Measurements from ENCODE around the gene IL19.

The IL19 gene

GRCh38 chr1:206867716-206868115 is 97.1 kb downstream of the IL19 start:
- no peak overlapping the region for H3K27ac ChIP-seq
- ChIA-PET CTCF (interaction anchor here (0.8 kb wide), 1 partner anchor 41 kb away, joined by 3 read pairs; no protein-coding TSS in a partner anchor), POLR2A (ENCODE audit: low non-redundant PET) (no interaction called here)
- no peak for DNase-seq (ENCODE audit: low spot score)
- TF ChIP-seq CTCF (conservative IDR thresholded peaks at IDR 0.05; ENCODE audit: low read depth) = no peak

- no peak for TF ChIP-seq CTCF (conservative IDR thresholded peaks at IDR 0.05; ENCODE audit: low read depth)
- ChIA-PET POLR2A (ENCODE audit: low non-redundant PET) (no interaction called here), CTCF (interaction anchor here (0.8 kb wide), 1 partner anchor 40 kb away, joined by 3 read pairs; no protein-coding TSS in a partner anchor)
- no peak for DNase-seq (ENCODE audit: low spot score)
- no peak overlapping the region for H3K27ac ChIP-seq
Measured at GRCh38 chr1:206868264-206868663, 97.7 kb downstream of the IL19 start.

GRCh38 chr1:206872139-206872538 is 101.6 kb downstream of the IL19 start:
- CTCF ChIA-PET = interaction anchor here (0.6 to 1.4 kb wide), 2 partner anchors 37 to 101 kb away, joined by 3 to 6 read pairs; no protein-coding TSS in a partner anchor
- TF ChIP-seq CTCF (conservative IDR thresholded peaks at IDR 0.05; ENCODE audit: low read depth) = no peak
- H3K27ac ChIP-seq = no peak overlapping the region
- POLR2A ChIA-PET (ENCODE audit: low non-redundant PET) = no interaction called here
- no peak for DNase-seq (ENCODE audit: low spot score)

- TF ChIP-seq CTCF (conservative IDR thresholded peaks at IDR 0.05; ENCODE audit: low read depth) = no peak
- peak; percentile 50 for DNase-seq (ENCODE audit: low spot score)
- H3K27ac ChIP-seq = no peak overlapping the region
- CTCF ChIA-PET = interaction anchor here (1.1 to 1.2 kb wide), 2 partner anchors 8 to 239 kb away, joined by 3 read pairs; partner anchors contain the start of gene IL20
- POLR2A ChIA-PET (ENCODE audit: low non-redundant PET) = no interaction called here
Measured at GRCh38 chr1:206873603-206874188, 103.1 kb downstream of the IL19 start.

GRCh38 chr1:206875752-206876377 is 105.3 kb downstream of the IL19 start:
- H3K27ac ChIP-seq = no peak overlapping the region
- ChIA-PET POLR2A (ENCODE audit: low non-redundant PET) (no interaction called here), CTCF (interaction anchor here (1.6 kb wide), 1 partner anchor 150 kb away, joined by 3 read pairs; no protein-coding TSS in a partner anchor)
- no peak for TF ChIP-seq CTCF (conservative IDR thresholded peaks at IDR 0.05; ENCODE audit: low read depth)
- no peak for DNase-seq (ENCODE audit: low spot score)

- DNase-seq (ENCODE audit: low spot score) = no peak
- ChIA-PET POLR2A (ENCODE audit: low non-redundant PET) (no interaction called here), CTCF (interaction anchor here (0.5 to 1.4 kb wide), 4 partner anchors 13 to 215 kb away, joined by 3 to 7 read pairs (median 6); partner anchors contain the start of gene IL20)
- H3K27ac ChIP-seq = no peak overlapping the region
- TF ChIP-seq CTCF (conservative IDR thresholded peaks at IDR 0.05; ENCODE audit: low read depth) = no peak
Measured at GRCh38 chr1:206878456-206878855, 107.9 kb downstream of the IL19 start.

Measured in RWPE1 (cell line).